RPMI7951 (cell line): ENCODE data around the gene TVP23B. TPM values are rescaled to one million over a fixed set of nuclear protein-coding genes. Genes with fewer than 3 reads are reported as not detected.
"Not testable (repeated sequence)": the region's sequence is repeated elsewhere in the genome, so short reads cannot be mapped to it uniquely, and the experiment has no call there.

Experiments
- DNase-seq: peaks from one replicate; pipeline ENCODE4 v3.0.0-alpha.2; 2012; ENCODE audit warnings: low read depth
- total RNA-seq: library from RNA; depleted of rRNA; stranded (reverse); fragments of >200 nt; shearing (Covaris generic); gene quantifications from 2 replicates; pipeline ENCODE4 v1.2.3, GENCODE V29; 2014; rRNA removed

Gene TVP23B
- total RNA-seq, 1 experiment from 2014 or later, result 58.6 TPM

DNA sequence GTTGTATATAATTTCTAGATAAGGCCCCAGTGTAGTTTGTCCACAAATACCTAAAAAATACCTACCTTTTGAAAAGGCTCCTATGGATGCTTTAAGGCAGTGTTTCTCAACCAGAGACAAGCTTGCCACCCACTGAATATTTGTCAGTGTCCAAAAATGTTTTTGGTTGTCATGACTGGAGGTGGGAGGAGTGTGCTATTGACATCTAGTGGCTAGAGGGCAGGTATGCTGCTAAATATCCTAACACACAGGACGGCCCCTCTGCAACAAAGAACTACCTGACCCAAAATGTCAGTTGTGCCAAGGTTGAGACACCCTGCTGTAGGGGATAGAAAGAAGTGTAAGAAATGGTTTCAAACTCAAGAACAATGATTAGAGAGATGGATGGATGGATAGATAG, 10.4 kb downstream of the TVP23B start:
- not testable (repeated sequence) for DNase-seq

DNA sequence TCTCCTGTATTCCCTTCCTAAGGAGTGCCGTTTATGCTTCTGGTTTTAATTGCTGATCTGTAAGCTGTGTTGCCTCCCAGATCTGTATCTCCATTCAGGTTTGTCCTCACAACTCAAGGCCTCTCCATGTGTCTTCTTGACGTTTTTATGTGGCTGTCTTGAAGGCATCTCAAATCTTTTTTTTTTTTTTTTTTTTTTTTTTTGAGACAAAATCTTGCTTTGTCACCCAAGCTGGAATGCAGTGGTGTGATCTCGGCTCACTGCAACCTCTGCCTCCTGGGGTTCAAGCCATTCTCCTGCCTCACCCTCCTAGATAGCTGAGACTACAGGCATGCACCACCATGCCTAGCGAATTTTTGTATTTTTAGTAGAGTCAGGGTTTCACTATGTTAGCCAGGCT, 13.9 kb downstream of the TVP23B start:
- DNase-seq, result not testable (repeated sequence)

DNA sequence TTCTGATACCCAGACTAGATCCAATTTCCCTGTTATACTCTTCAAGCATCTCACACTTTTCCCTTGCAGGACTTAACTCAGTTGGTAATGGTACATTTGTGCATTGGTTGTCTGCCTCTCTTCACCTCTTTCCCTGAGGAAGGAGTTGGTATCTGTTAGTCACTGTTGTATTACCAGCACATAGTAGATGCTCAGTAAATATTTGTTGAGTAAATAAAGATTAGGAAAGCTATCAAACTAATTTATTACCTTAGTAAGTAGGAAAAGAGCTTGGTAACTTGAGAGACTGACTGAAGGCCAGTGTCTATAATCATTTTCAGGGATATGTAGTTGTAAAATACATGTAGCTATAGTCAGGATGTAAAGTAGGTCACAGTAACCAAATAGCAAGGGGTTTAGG, 15.9 kb downstream of the TVP23B start:
- DNase-seq, result not testable (repeated sequence)

DNA sequence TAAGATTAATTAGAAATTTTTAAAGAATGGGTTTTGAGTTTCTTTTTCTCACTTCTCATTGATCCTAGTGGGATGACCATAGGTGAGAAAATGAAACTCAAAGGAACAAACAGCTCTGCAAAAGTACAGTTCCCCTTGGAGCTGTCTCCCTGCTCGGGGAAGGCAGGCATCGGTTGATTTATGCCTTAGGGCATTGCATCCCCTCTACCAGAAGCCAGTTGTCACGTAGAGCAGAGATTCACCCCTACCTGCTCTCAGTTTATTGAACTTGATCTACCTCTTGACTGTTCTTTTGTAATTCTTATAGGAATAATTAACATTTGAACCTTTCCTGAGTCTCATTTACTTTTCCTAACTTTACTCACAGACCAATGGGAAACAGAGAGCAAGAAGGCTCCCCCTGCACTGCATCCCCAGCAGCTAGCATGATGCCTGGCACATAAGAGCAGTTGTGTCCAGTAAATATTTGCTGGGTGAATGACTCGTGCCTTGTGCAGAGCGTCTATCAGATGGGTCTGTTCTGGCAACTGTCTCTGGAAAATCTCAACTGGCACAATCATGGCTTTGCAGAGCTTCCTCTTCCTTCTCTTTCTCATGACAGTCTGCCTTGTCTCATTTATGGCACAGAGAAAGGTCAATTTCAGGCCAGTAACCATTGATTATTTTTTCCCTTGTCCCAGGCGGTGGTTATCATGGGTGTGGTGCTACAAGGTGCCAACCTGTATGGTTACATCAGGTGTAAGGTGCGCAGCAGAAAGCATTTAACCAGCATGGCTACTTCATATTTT, 22.7 kb downstream of the TVP23B start:
- DNase-seq, result not testable (repeated sequence)

DNA sequence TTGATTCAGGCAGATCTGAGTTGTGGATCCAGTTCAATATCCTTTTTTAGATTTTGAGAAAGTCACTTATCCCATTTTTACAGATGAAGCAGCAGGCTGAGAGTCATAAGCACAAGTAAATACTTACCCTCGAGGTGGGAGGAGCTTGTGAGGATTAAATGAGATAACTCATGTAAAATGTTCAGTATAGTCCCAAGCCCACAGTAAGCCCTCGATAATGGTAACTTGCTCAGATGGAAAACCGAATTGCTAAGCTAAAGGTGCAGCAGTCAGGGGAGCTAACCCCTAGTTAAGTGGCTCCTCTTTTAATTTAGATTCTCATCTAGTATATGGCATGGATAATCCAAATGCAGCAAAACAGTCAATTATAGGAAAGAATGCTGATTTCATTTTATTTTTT, 34.9 kb downstream of the TVP23B start:
- not testable (repeated sequence) for DNase-seq

DNA sequence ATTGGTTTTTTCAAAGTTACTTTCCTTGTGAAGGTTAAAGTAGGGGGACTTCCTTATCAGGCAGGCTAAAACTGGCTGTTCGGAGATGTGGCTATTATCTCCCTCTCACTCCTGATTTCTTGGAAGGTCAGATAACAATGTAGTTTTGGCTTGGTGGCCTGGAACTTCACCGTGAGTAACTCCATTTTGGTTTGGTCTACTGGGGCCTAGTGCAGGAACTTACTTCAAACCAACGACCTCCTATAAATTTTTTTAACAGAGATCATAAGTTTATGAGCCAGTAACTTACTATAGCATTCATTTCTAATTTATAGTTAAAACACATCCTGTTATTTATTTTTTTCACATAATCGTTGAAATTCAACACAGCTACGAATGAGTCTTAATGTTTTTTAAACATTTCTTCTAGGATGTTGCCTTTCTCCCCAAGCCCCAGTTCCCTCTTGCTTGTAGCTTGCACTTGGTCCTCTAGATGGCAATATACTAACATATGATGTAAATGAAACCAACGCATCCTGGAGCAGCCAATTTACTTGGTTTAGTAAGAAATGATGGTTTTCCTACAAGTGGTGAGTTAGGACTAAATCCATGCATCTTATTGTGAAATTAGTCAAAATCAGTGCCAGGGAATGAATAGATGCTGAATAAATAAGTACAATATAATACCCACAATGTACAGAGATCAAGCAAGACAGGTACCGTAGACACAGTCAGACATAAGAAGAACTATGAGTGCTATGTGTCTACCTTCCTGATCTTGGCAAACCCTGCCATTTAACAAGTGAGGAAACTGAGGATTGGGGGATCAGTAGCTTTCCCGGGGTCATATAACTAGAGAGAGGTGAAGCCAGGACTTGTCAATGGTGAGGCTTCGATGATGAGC, 35.7 kb downstream of the TVP23B start:
- DNase-seq, result peak; percentile 60

DNA sequence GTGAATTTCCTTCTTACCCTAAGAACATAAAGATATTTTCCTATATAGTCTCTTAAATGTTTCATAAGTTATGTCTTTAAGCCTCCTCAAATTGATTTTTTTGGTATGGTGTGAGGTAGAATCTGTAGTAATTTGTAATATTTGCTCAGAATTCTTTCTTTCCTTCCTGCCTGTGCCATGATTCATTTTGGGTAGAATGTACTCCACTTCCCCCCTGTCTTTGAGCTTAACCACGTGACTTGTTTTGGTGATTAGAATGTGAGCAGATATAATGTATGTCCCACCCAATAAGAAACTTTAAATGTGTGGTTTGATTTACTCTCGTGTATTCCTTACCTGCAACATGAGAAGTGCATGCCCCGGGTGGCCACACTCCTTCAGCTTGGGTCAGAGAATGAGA, 40.4 kb downstream of the TVP23B start:
- not testable (repeated sequence) for DNase-seq

DNA sequence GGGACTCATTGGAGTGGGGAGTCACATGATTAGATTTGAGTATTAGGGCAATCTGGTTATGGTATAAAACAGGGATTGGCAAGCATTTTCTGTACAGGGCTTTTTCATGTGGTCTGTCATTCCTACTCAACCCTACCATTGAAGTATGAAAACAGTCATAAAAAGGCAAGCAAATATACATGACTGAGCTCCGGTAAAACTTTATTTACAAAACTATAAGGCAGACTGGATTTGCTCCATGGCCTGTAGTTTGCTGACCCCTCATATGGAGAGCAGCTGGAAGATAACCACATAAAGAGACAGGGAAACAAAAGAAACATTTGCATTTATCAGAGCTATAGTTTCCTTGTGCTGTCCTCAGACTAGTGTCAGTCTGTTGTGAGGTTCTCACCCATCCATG, 46.6 kb downstream of the TVP23B start:
- DNase-seq, result not testable (repeated sequence)

DNA sequence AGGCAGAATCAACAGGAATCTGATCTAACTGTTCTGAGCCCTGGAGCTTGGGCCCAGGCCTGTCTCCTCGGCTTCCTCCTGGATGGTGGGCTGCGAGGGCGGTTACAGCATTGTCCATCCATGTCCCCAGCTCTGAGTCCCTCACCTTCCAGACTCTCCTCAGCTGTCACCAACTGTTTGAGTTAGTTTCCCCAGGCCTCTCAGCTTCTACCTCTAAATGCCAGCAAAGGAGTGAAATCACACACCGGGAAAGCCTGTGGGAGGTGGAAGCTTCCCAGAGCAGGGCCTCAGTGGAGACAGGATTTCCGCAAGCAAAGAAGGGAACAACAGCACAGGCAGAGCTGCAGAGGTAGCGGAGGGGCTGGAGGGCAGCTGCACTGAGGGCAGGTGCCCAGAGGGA, 67.5 kb downstream of the TVP23B start:
- DNase-seq, result no peak

DNA sequence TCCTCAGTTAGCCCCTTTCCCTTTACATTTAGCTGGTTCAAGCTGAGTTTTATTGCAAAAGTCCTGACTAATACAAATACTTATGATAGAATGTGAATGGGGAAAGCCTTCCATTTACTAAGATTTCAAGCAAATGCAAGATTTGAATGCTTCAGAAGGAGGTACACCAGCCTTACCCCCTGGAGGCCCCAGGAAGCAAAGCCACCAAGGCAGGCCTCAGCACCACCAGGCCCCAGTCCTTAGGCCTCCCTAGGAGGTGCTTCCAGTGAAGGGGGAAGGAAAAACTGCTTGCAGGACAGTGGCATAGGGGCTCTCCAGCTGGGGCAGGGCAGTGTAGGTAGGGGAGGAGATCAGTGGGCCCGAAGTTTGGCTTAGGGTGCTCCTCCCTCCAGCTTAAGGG, 69.7 kb downstream of the TVP23B start:
- no peak for DNase-seq

DNA sequence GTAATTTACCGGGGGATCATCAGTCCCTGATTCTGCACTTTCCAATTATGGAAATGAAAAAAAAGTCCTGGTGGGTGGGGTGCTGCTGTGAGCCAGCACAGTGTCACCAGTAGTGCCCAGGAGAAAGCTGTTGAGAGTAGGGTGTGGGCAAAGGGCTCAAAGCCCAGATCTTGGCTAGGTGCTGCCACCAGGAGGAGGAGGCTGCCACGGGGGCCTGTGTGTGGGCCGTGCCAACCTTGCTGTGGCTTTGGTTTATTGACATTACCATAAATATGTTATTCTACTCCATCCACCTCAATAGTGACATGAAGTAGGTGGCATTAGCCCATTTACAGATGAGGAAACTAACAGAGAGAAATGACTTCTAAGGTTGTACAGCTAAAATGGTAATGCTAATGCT, 70.2 kb downstream of the TVP23B start:
- DNase-seq, result no peak

DNA sequence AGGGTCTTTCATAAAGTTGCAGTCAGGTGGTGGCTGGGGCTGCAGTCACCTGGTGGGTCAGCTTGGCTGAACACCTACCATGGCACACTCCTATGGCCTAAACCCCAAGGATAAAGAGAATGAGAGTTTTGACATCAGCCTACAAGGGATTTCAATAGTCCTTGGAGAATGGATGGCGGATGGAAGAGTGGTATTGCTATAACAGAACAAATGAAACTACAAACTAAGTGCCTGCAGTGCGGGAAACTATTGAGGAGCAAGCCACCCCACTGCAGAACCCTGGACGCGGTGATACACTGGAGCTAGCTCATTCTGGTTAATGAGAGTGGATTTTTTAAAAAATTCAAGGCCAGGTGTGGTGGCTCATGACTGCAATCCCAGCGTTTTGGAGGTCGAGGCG, 74.0 kb downstream of the TVP23B start:
- DNase-seq, result no peak

DNA sequence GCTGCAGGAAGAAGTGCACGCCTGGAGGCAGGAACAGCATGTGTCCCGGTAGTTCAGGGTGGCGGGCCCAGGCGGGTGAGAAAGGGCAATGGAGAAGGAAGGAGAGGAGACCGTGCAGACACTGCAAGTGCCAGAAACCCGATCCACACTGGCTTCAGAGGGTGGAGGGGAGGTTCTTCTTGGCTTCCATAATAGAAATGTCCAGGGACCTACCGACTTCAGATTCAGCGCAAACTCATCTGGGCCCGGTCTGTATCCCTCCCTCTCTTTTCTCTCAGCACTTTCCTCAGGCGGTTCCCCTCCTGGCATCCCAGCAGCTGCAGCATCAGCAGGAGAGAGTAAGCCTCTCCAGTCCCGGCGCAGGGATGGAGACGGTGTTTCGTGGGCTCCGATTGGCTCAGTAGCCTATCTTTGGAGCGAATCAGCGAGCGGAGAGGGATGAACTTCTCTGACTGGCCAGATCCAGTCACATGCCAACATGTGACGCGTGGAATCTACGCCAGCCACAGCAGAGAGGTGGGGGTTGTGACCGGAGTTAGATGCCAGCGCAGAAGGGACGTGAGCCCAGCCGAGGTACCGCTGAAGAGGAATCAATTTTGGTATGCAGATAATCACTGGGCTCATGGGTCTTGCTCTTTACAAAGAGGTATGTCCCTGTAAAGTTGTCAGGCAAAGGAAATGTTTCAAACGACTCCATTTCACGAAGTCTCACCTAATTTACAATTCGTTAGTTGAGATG, 75.0 kb downstream of the TVP23B start:
- DNase-seq, result peak; percentile 95

Other genes with a start within 250 kb of the TVP23B start
- gene TBC1D28, start 136.8 kb upstream of the TVP23B start, total RNA-seq, result not detected in 2 replicates
- gene FOXO3B, start 98.9 kb upstream of the TVP23B start, total RNA-seq, result 0.98 and 1.6 TPM in 2 replicates
- under 0.01 TPM in 1 of 2 replicates, not detected in the other for gene FBXW10, start 37.1 kb upstream of the TVP23B start, total RNA-seq
- 26.6 and 31.7 TPM in 2 replicates for gene PRPSAP2, start 76.9 kb downstream of the TVP23B start, total RNA-seq
- not detected in 2 replicates for gene SLC5A10, start 171.0 kb downstream of the TVP23B start, total RNA-seq
- gene FAM83G, start 223.6 kb downstream of the TVP23B start, total RNA-seq, result 2.9 and 5.0 TPM in 2 replicates